ENCODE data around the gene PPP3CA.
A peak's percentile ranks its signal among the peaks of the same experiment; 100 is the strongest.

Gene PPP3CA

GRCh38 chr4:101175896-101176676 is 171.2 kb downstream of the PPP3CA start:
- DNase-seq (ENCODE audit: low read depth in 2 of 2): no peak

GRCh38 chr4:101174679-101175345 is 172.5 kb downstream of the PPP3CA start:
- DNase-seq (ENCODE audit: low read depth in 2 of 2): no peak

GRCh38 chr4:101172369-101172768 is 175.0 kb downstream of the PPP3CA start:
- no peak for DNase-seq (ENCODE audit: low read depth in 2 of 2)

GRCh38 chr4:101171747-101172146 is 175.6 kb downstream of the PPP3CA start:
- DNase-seq (ENCODE audit: low read depth in 2 of 2): no peak

GRCh38 chr4:101169044-101170014 is 178.0 kb downstream of the PPP3CA start:
- peak in 1 of 2 donors; percentile 15 for DNase-seq (ENCODE audit: low read depth in 2 of 2)

- no peak for DNase-seq (ENCODE audit: low read depth in 2 of 2)
Measured at GRCh38 chr4:101163936-101164335, 183.4 kb downstream of the PPP3CA start.

- DNase-seq (ENCODE audit: low read depth in 2 of 2): no peak
Measured at GRCh38 chr4:101162990-101163380, 184.3 kb downstream of the PPP3CA start.

GRCh38 chr4:101160792-101161592 is 186.3 kb downstream of the PPP3CA start:
- DNase-seq (ENCODE audit: low read depth in 2 of 2): no peak

- DNase-seq (ENCODE audit: low read depth in 2 of 2): no peak
Measured at GRCh38 chr4:101158507-101158906, 188.8 kb downstream of the PPP3CA start.

GRCh38 chr4:101158134-101158482 is 189.2 kb downstream of the PPP3CA start:
- no peak for DNase-seq (ENCODE audit: low read depth in 2 of 2)

- DNase-seq (ENCODE audit: low read depth in 2 of 2): no peak
Measured at GRCh38 chr4:101157415-101158133, 189.8 kb downstream of the PPP3CA start.

GRCh38 chr4:101156619-101157310 is 190.6 kb downstream of the PPP3CA start:
- DNase-seq (ENCODE audit: low read depth in 2 of 2): no peak

GRCh38 chr4:101155945-101156344 is 191.4 kb downstream of the PPP3CA start:
- DNase-seq (ENCODE audit: low read depth in 2 of 2): no peak

GRCh38 chr4:101155368-101155767 is 192.0 kb downstream of the PPP3CA start:
- DNase-seq (ENCODE audit: low read depth in 2 of 2): no peak

GRCh38 chr4:101153653-101154052 is 193.7 kb downstream of the PPP3CA start:
- DNase-seq (ENCODE audit: low read depth in 2 of 2): no peak

GRCh38 chr4:101152521-101152920 is 194.8 kb downstream of the PPP3CA start:
- DNase-seq (ENCODE audit: low read depth in 2 of 2): no peak

- DNase-seq (ENCODE audit: low read depth in 2 of 2): no peak
Measured at GRCh38 chr4:101148551-101148950, 198.8 kb downstream of the PPP3CA start.

- no peak for DNase-seq (ENCODE audit: low read depth in 2 of 2)
Measured at GRCh38 chr4:101147283-101147682, 200.0 kb downstream of the PPP3CA start.

- no peak for DNase-seq (ENCODE audit: low read depth in 2 of 2)
Measured at GRCh38 chr4:101145021-101145420, 202.3 kb downstream of the PPP3CA start.

GRCh38 chr4:101142259-101142658 is 205.1 kb downstream of the PPP3CA start:
- DNase-seq (ENCODE audit: low read depth in 2 of 2): no peak
